GM21360 (cell line): ENCODE results near the gene NCOA3.
"Not testable (repeated sequence)": the region's sequence is repeated elsewhere in the genome, so short reads cannot be mapped to it uniquely, and the experiment has no call there.

Experiments
- ATAC-seq: cut with Tn5 transposase; IDR thresholded peaks from one replicate; pipeline ENCODE4 v1.9.1; 2021; ENCODE audit warnings: mild to moderate bottlenecking, moderate library complexity; ENCODE audit not compliant: unreplicated experiment

The NCOA3 gene

DNA sequence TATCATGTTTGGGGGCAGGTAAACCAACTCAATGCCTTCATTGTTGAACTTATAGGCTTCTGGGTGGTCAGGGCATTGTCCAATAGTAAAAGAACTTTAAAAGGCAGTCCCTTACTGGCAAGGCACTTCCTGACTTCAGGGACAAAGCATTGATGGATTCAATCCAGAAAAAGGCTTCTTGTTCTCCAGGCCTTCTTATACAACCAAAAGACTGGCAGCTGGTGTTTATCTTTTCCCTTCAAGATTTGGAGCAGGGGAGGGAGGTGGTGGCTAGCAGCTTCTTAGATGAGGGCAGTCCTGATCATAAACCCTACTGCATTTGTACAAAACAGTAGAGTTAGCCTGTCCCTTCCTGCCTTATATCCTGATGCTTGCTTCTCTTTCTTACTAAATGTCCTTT, 57.5 kb downstream of the NCOA3 start:
- no peak for ATAC-seq

- ATAC-seq = no peak
Observed at GRCh38 chr20:47561180-47561579, 59.5 kb downstream of the NCOA3 start.

DNA sequence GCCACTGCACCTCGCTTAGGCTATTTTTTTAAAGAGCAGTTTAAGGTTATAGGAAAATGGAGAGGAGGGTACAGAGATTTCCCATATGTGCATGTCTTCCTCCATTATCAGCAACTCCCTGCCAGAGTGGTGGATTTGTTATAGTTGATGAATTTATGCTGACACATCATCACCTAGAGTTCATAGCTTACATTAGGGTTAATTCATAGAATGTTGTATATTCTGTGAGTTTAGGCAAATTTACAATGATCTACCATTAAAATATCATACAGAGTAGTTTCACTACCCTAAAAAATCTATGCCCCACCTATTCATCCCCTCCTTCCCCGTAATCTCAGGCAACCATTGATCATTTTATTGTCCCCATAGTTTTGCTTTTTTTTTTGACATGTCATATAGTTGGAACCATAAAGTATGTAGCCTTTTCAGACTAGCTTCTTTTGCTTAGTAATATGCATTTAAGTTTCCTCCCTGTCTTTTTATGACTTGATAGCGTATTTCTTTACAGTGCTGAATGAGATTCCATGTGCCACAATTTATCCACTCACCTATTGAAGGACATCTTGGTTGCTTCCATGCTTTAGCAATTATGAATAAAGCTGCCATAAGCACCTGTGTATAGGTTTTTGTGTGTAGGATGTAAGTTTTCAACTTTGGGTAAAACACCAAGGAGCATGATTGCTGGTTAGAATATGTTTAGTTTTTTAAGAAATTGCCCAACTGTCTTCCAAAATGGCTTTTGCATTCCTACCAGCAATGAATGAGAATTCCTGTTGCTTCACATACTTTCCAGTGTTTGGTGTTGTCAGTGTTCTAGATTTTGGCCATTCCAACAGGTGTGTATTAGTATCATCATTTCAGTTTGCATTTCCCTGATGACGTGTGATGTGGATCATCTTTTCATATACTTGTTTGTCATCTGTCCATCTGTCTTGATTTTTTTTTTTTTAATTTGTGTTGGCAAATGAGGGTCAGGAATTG, 60.2 kb downstream of the NCOA3 start:
- ATAC-seq = no peak

DNA sequence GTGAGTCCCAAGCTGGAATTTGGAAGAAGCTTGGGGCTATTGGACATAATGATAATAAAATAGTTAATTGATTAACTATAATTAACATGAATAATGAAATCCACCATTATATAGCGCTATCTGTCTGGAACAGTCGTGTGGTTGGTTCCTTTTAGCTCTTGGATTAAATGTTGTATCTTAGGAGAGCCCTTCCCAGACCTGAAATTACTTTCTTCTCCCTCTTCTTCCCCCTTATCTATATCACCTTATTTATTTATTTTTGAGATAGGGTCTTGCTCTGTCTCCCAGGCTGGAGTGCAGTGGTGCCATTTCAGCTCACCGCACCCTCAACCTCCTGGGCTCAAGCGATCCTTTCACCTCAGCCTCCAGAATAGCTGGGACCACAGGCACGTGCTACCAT, 64.6 kb downstream of the NCOA3 start:
- ATAC-seq = no peak

DNA sequence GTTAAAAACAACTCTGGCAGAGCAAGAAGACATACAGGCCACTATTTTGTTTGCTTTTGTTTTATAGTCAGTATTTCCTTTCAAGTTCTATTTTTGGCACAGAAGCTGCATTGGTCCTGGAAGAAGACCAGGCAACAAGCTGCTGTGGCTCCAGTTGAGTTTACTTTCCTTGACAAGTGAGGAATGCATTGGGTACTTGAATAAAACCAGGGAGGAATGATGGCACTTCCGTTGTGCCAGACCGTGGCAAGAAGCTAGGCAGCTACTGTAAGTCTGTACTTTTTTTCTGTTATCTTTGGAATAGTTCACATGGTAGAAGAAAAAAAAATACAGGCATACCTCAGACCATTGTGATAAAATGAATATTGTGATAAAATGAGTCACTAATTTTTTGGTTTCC, 66.3 kb downstream of the NCOA3 start:
- ATAC-seq = no peak

- no peak for ATAC-seq
Observed at GRCh38 chr20:47568837-47569410, 67.2 kb downstream of the NCOA3 start.

- no peak for ATAC-seq
Observed at GRCh38 chr20:47571426-47571825, 69.7 kb downstream of the NCOA3 start.

GRCh38 chr20:47572105-47572729, 70.5 kb downstream of the NCOA3 start:
- ATAC-seq = no peak

- ATAC-seq = no peak
Observed at GRCh38 chr20:47573559-47573958, 71.9 kb downstream of the NCOA3 start.

DNA sequence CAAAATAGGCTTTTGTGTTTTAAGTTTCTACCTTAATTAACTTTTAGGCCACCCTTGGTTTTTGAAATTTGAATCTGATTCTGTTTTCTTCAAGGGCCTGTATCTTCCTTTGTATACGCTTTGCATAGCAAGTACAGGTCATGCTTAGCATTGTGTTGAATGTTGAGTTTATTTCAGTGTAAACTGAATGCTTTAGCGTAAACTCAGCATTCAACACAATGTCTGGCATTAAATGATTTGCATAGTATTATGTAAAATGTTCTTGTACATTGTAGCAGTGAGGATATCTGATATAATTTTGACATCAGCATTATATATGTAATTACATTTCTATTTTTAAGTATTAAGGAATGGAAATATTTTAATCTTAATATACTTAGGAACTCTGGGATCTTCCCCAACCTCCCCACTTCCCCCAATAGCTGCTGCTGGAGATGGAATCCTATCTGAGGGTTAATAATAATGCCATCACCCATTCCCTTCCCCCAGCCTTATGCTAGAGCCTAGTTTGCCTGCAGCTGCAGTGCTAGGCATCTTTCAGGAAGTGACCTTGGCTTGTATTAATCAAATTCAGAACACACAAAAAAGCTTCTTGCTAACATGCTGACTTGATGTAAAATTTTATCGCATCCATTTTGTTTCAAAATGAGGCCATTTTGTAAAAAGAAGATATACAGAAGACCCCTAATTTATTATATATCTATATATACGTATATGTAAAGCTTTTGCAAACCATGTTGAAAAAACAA, 73.1 kb downstream of the NCOA3 start:
- ATAC-seq = no peak

- ATAC-seq = no peak
Observed at GRCh38 chr20:47576516-47577033, 74.9 kb downstream of the NCOA3 start.

DNA sequence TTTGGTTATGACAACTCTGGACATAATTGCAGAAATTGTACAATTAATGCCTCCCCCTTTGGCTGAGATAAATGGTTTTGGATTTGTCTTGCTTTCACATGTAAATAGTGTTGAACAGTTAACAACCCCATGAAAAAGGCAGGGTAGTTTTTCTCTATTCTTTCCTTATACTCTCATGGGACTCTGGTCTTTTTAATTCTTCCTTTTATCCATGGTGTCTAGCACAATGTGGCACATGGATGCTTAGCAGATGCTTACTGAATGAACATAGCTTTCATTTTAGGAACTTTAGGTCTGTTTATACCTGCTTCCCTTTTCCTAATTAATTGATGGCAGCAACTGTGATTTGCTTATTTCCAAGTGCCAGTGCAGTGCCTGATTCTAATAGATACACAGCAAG, 75.6 kb downstream of the NCOA3 start:
- no peak for ATAC-seq

GRCh38 chr20:47578543-47578942, 76.9 kb downstream of the NCOA3 start:
- no peak for ATAC-seq

- not testable (repeated sequence) for ATAC-seq
Observed at GRCh38 chr20:47580686-47581085, 79.0 kb downstream of the NCOA3 start.

DNA sequence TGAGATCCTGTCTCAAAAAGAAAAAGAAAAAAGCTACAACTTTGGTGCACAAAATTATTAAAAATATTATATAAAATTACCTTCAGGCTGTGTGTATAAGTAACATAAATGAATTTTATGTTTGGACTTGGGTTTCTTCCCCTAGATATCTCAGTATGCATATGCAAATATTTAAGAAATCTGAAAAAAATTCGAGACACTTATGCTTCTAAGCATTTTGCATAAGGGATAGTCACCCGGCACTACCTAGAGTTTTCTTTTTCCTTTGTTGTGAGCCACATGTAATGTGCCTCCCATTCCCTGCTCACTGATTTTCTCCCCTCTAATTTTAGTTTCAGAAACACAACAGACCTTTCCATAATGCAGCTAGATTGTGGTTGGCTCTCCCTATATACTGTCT, 79.4 kb downstream of the NCOA3 start:
- ATAC-seq = no peak

DNA sequence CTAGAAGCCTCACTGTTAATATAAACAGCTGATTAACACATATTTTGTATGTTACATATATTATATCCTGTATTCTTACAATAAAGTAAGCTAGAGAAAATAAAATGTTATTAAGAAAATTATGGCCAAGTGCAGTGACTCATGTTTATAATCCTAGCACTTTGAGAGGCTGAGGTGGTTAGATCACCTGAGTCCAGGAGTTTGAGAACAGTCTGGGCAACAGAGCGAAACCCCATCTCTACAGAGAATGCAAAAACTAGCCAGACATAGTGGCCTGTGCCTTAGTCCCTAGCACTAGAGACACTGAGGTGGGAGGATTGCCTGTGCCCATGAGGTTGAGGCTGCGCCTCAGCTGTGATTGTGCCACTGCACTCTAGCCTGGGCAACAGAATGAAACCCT, 81.9 kb downstream of the NCOA3 start:
- ATAC-seq = no peak

GRCh38 chr20:47585087-47585747, 83.5 kb downstream of the NCOA3 start:
- no peak for ATAC-seq

- no peak for ATAC-seq
Observed at GRCh38 chr20:47586649-47587294, 85.1 kb downstream of the NCOA3 start.

GRCh38 chr20:47588158-47588557, 86.5 kb downstream of the NCOA3 start:
- no peak for ATAC-seq

- ATAC-seq = no peak
Observed at GRCh38 chr20:47591231-47591630, 89.5 kb downstream of the NCOA3 start.
